Measurements from ENCODE around the gene COA3. TPM values are rescaled to one million over a fixed set of nuclear protein-coding genes. Genes with fewer than 3 reads are reported as not detected.

The COA3 gene
- total and polyA plus RNA-seq, 4 donors, result 62.3 to 294 (median 103) TPM

GRCh38 chr17:42792545-42792944 lies 6.0 kb downstream of the COA3 start:
- no peak for TF ChIP-seq JUND (IDR thresholded peaks at IDR 0.05)
- no peak for TF ChIP-seq MAX (IDR thresholded peaks at IDR 0.05)
- no peak for DNase-seq (ENCODE audit: low spot score)
- Histone ChIP-seq H3K27ac (ENCODE audit: low read depth in 1 of 2, low read length in 2 of 2) (no peak overlapping the region), H3K4me3 (ENCODE audit: low read depth in 1 of 3, low read length in 3 of 3) (no peak overlapping the region), H3K27me3 (ENCODE audit: control insufficient read depth in 4 of 4, insufficient read depth in 4 of 4, low read length in 3 of 4) (no peaks in the 10 kb centered on the region), H3K9ac (ENCODE audit: low read depth in 1 of 2, low read length in 2 of 2) (no peak overlapping the region), H3K4me1 (ENCODE audit: control insufficient read depth in 4 of 4, insufficient read depth in 4 of 4, low read length in 3 of 4) (peaks cover 5 to 18% (median 10%) of the 10 kb centered on the region in 4 donors), H3K36me3 (ENCODE audit: control insufficient read depth in 4 of 4, insufficient read depth in 3 of 4, low read depth in 1 of 4, low read length in 3 of 4) (peaks cover 0 to 2% (median under 1%) of the 10 kb centered on the region in 4 donors), H3K9me3 (ENCODE audit: control insufficient read depth in 4 of 4, low read length in 3 of 4) (no peaks in the 10 kb centered on the region)
- 76% methylated on average over 5 of the region's 5 CpGs for whole genome bisulfite sequencing

- H3K4me3 ChIP-seq (ENCODE audit: low read depth in 1 of 3, low read length in 3 of 3), result no peak overlapping the region
- H3K27me3 ChIP-seq (ENCODE audit: control insufficient read depth in 4 of 4, insufficient read depth in 4 of 4, low read length in 3 of 4), result no peaks in the 10 kb centered on the region
- H3K27ac ChIP-seq (ENCODE audit: low read depth in 1 of 2, low read length in 2 of 2), result no peak overlapping the region
- H3K36me3 ChIP-seq (ENCODE audit: control insufficient read depth in 4 of 4, insufficient read depth in 3 of 4, low read depth in 1 of 4, low read length in 3 of 4), result peaks cover 0 to 2% (median under 1%) of the 10 kb centered on the region in 4 donors
- WGBS, result 30% methylated on average over 2 of the region's 2 CpGs
- H3K9ac ChIP-seq (ENCODE audit: low read depth in 1 of 2, low read length in 2 of 2), result no peak overlapping the region
- TF ChIP-seq ATF3 (IDR thresholded peaks at IDR 0.05) (no peak), SP1 (IDR thresholded peaks at IDR 0.05) (peak; percentile 46), ZBTB33 (IDR thresholded peaks at IDR 0.05) (no peak), REST (IDR thresholded peaks at IDR 0.05) (no peak), JUND (IDR thresholded peaks at IDR 0.05) (no peak), EGR1 (IDR thresholded peaks at IDR 0.05; ENCODE audit: low read depth in 2 of 2) (no peak), FOXA1 (IDR thresholded peaks at IDR 0.05) (no peak), MAX (IDR thresholded peaks at IDR 0.05) (no peak), RXRA (IDR thresholded peaks at IDR 0.05) (peak; percentile 45 to 48), HNF4A (conservative IDR thresholded peaks at IDR 0.05) (peak; percentile 60 to 75), FOXA2 (IDR thresholded peaks at IDR 0.05) (peak; percentile 50), HNF4G (IDR thresholded peaks at IDR 0.05) (peak; percentile 22)
- no peaks in the 10 kb centered on the region for H3K9me3 ChIP-seq (ENCODE audit: control insufficient read depth in 4 of 4, low read length in 3 of 4)
- no peak for DNase-seq (ENCODE audit: low spot score)
- peaks cover 3 to 12% (median 4%) of the 10 kb centered on the region in 4 donors for H3K4me1 ChIP-seq (ENCODE audit: control insufficient read depth in 4 of 4, insufficient read depth in 4 of 4, low read length in 3 of 4)
Observed at GRCh38 chr17:42791948-42792347, 6.6 kb downstream of the COA3 start.

GRCh38 chr17:42787266-42787665 lies 11.2 kb downstream of the COA3 start:
- H3K36me3 ChIP-seq (ENCODE audit: control insufficient read depth in 4 of 4, insufficient read depth in 3 of 4, low read depth in 1 of 4, low read length in 3 of 4), result no peaks in the 10 kb centered on the region
- DNase-seq (ENCODE audit: low spot score), result no peak
- peaks cover 0 to 4% (median 0%) of the 10 kb centered on the region in 4 donors for H3K4me1 ChIP-seq (ENCODE audit: control insufficient read depth in 4 of 4, insufficient read depth in 4 of 4, low read length in 3 of 4)
- no peak for TF ChIP-seq HNF4G (IDR thresholded peaks at IDR 0.05)
- no peak overlapping the region for H3K9ac ChIP-seq (ENCODE audit: low read depth in 1 of 2, low read length in 2 of 2)
- H3K9me3 ChIP-seq (ENCODE audit: control insufficient read depth in 4 of 4, low read length in 3 of 4), result no peaks in the 10 kb centered on the region
- H3K4me3 ChIP-seq (ENCODE audit: low read depth in 1 of 3, low read length in 3 of 3), result no peak overlapping the region
- no peak overlapping the region for H3K27ac ChIP-seq (ENCODE audit: low read depth in 1 of 2, low read length in 2 of 2)
- H3K27me3 ChIP-seq (ENCODE audit: control insufficient read depth in 4 of 4, insufficient read depth in 4 of 4, low read length in 3 of 4), result no peaks in the 10 kb centered on the region
- WGBS, result 92% methylated on average over 11 of the region's 11 CpGs
